Stomach (tissue), 4 donors: ENCODE data around the gene PPP1R12C.

Experiments
- EP300 ChIP-seq: sonication (generic); formaldehyde crosslinking; IDR thresholded peaks from one replicate; pipeline ENCODE4 v1.6.1; 2017; ENCODE audit warnings: antibody characterized with exemption
- POLR2AphosphoS5 ChIP-seq, 3 donors: sonication (generic); formaldehyde crosslinking; IDR thresholded peaks; one replicate each; pipeline ENCODE4 v1.6.1; 2016; ENCODE audit warnings: antibody characterized with exemption in 3 of 3
- TF ChIP-seq, protein P1 (sequence below), 7 experiments: fragments of 450-650 bp in 4 of 7; fragments of 200-600 bp in 3 of 7; sonication (generic) in 3 of 7; IDR thresholded peaks; one replicate each; pipeline ENCODE4 v1.5.1; 2016 to 2019; ENCODE audit warnings: antibody characterized with exemption in 7 of 7, control low read depth in 2 of 7, mild to moderate bottlenecking in 1 of 7

DNA sequence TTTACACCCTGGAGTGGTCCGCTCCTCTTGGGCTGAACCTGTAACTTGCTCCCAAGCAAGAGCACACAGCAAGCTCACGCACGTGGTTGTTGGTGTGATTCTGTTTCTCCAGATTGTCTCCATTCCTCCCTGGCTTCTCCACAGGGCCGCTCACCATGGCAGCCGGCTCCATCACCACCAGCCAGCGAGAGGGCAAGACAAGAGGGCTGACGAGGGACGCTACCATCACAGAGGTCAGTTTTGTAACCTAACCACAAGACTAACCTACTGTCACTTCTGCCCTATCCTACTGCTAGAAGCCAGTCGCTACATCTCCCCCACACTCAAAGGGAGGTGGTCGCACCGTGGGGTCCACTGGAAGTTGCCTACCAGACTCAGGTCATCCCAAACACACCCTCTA lies 74.7 kb downstream of the PPP1R12C start:
- TF ChIP-seq, protein P1, sequence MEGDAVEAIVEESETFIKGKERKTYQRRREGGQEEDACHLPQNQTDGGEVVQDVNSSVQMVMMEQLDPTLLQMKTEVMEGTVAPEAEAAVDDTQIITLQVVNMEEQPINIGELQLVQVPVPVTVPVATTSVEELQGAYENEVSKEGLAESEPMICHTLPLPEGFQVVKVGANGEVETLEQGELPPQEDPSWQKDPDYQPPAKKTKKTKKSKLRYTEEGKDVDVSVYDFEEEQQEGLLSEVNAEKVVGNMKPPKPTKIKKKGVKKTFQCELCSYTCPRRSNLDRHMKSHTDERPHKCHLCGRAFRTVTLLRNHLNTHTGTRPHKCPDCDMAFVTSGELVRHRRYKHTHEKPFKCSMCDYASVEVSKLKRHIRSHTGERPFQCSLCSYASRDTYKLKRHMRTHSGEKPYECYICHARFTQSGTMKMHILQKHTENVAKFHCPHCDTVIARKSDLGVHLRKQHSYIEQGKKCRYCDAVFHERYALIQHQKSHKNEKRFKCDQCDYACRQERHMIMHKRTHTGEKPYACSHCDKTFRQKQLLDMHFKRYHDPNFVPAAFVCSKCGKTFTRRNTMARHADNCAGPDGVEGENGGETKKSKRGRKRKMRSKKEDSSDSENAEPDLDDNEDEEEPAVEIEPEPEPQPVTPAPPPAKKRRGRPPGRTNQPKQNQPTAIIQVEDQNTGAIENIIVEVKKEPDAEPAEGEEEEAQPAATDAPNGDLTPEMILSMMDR (IDR thresholded peaks at IDR 0.05), result no peak
- TF ChIP-seq EP300 (no peak), POLR2AphosphoS5 (IDR thresholded peaks at IDR 0.05) (no peak)
